HepG2 (cell line): ENCODE results near the gene GAS6. TPM values are rescaled to one million over a fixed set of nuclear protein-coding genes. Genes with fewer than 3 reads are reported as not detected.

Source experiments
- ATAC-seq: fragments of 200-7000 bp; cut with Tn5 transposase; 3 replicates; pipeline ENCODE4 v1.9.1; 2020; ENCODE audit warnings: mild to moderate bottlenecking, moderate library complexity
- BruUV-seq: library from RNA; stranded (reverse); fragments of 400-500 nt; replicated peaks from 2 replicates; lab custom pipeline; 2021; lab: Mats Ljungman, UMichigan
- CTCF ChIA-PET: fragments of 300-600 bp; formaldehyde crosslinking; extraction: SDS; loops from one replicate; lab custom pipeline; 2021; ENCODE audit warnings: low total read pairs, inconsistent platforms, low intra/inter-chr PET ratio; lab: Yijun Ruan, JAX
- POLR2A ChIA-PET: fragments of 350-600 bp; sonication (Branson Sonifier 250); formaldehyde crosslinking; loops from one replicate; lab custom pipeline; 2020; ENCODE audit warnings: antibody characterized with exemption, inconsistent platforms; lab: Yijun Ruan, JAX
- DNase-seq: peaks from one replicate; pipeline ENCODE4 v3.0.0-alpha.2; 2015; ENCODE audit warnings: low spot score
- FAIRE-seq: peaks from 3 replicates; lab custom pipeline; 2011; peaks lifted over from hg19 to GRCh38; lab: Jason Lieb, UNC
- H2AFZ ChIP-seq: one replicate; pipeline ENCODE4 v1.6.1; 2011; ENCODE audit warnings: low read length, inconsistent platforms
- H3K27ac ChIP-seq: fragments of 300-600 bp; 3 replicates; pipeline ENCODE4 v1.8.0; 2011; ENCODE audit warnings: mixed run types, mild to moderate bottlenecking, mixed read lengths, low read length, inconsistent platforms; ENCODE audit not compliant: insufficient read depth; ENCODE audit errors: extremely low read length
- H3K27me3 ChIP-seq, 2 experiments: fragments of 200-600 bp in 1 of 2; 2 replicates in 1 of 2; 3 replicates in 1 of 2; pipeline versions ENCODE4 v1.6.0 to v1.8.0; 2011; ENCODE audit warnings: low read length in 2 of 2, mild to moderate bottlenecking in 2 of 2, moderate library complexity in 2 of 2, inconsistent platforms in 1 of 2; ENCODE audit not compliant: insufficient read depth in 2 of 2, control insufficient read depth in 1 of 2
- H3K36me3 ChIP-seq, 2 experiments: fragments of 200-600 bp in 1 of 2; replicated peaks in 1 of 2; 2 replicates in 1 of 2; 3 replicates in 1 of 2; pipeline versions ENCODE4 v1.5.1 to v1.8.0; 2011; ENCODE audit warnings: low read length in 2 of 2, inconsistent platforms in 1 of 2; ENCODE audit not compliant: insufficient read depth in 2 of 2, control insufficient read depth in 1 of 2
- H3K4me1 ChIP-seq: 2 replicates; pipeline ENCODE4 v1.5.1; 2012; ENCODE audit warnings: low read length, inconsistent platforms; ENCODE audit not compliant: insufficient read depth
- H3K4me2 ChIP-seq: 2 replicates; pipeline ENCODE4 v1.6.0; 2011; ENCODE audit warnings: low read depth, low read length, inconsistent platforms
- H3K4me3 ChIP-seq, 3 experiments: fragments of 200-600 bp in 1 of 3; sonication (generic), shearing (Covaris generic) in 1 of 3; replicated peaks in 1 of 3; 2 replicates each; pipeline ENCODE4 v1.5.1; 2011 to 2016; ENCODE audit warnings: low read length in 3 of 3, inconsistent platforms in 2 of 3, low read depth in 2 of 3, mild to moderate bottlenecking in 2 of 3, control low read depth in 1 of 3, mixed read lengths in 1 of 3; ENCODE audit not compliant: insufficient read depth in 1 of 3
- H3K79me2 ChIP-seq: one replicate; pipeline ENCODE4 v1.6.1; 2011; ENCODE audit warnings: low read length, inconsistent platforms; ENCODE audit not compliant: insufficient read depth
- H3K9ac ChIP-seq: 2 replicates; pipeline ENCODE4 v1.6.0; 2011; ENCODE audit warnings: mild to moderate bottlenecking, low read depth, low read length, inconsistent platforms; ENCODE audit not compliant: insufficient read depth
- H3K9me3 ChIP-seq: 2 replicates; pipeline ENCODE4 v1.5.1; 2012; ENCODE audit warnings: mild to moderate bottlenecking, low read length
- H4K20me1 ChIP-seq: 2 replicates; pipeline ENCODE4 v1.6.0; 2011; ENCODE audit warnings: inconsistent platforms, mild to moderate bottlenecking, low read length, moderate library complexity; ENCODE audit not compliant: insufficient read depth
- BRF2 ChIP-seq: sonication (generic); formaldehyde crosslinking; IDR thresholded peaks from 2 replicates; pipeline ENCODE4 v1.8.1; 2022; ENCODE audit warnings: mild to moderate bottlenecking, missing genetic modification reagents
- CHCHD3 ChIP-seq: sonication (generic); formaldehyde crosslinking; IDR thresholded peaks from 2 replicates; pipeline ENCODE4 v1.8.0; 2022; ENCODE audit warnings: mild to moderate bottlenecking, missing genetic modification reagents, moderate library complexity
- GMEB2 ChIP-seq: IDR thresholded peaks from 2 replicates; pipeline ENCODE4 v1.6.1; 2016; ENCODE audit warnings: missing biosample characterization, missing genetic modification reagents, low read depth
- MXI1 ChIP-seq: IDR thresholded peaks from 3 replicates; pipeline ENCODE4 v1.6.1; 2012; ENCODE audit warnings: low read depth, low read length, inconsistent platforms, borderline replicate concordance
- PAX8 ChIP-seq: sonication (generic); formaldehyde crosslinking; IDR thresholded peaks from 2 replicates; pipeline ENCODE4 v1.8.0; 2022; ENCODE audit warnings: mild to moderate bottlenecking, missing genetic modification reagents, borderline replicate concordance
- RELA ChIP-seq: sonication (generic); formaldehyde crosslinking; IDR thresholded peaks from 2 replicates; pipeline ENCODE4 v1.4.0; 2020; ENCODE audit warnings: missing genetic modification reagents
- RFX1 ChIP-seq: fragments of 450-650 bp; IDR thresholded peaks from 2 replicates; pipeline ENCODE4 v1.6.1; 2017
- SYNCRIP ChIP-seq: fragments of 200-400 bp; formaldehyde crosslinking; IDR thresholded peaks from 2 replicates; pipeline ENCODE4 v1.6.1; 2018; ENCODE audit warnings: mild to moderate bottlenecking, low read depth, low read length; ENCODE audit not compliant: insufficient read depth
- XBP1 ChIP-seq: sonication (generic); formaldehyde crosslinking; IDR thresholded peaks from 2 replicates; pipeline ENCODE4 v1.5.0; 2020; ENCODE audit warnings: missing genetic modification reagents
- ZFP62 ChIP-seq: sonication (generic); formaldehyde crosslinking; IDR thresholded peaks from 2 replicates; pipeline ENCODE4 v1.4.0; 2020; ENCODE audit warnings: missing genetic modification reagents
- ZNF280B ChIP-seq: sonication (generic); formaldehyde crosslinking; IDR thresholded peaks from 2 replicates; pipeline ENCODE4 v1.5.0; 2020; ENCODE audit warnings: missing genetic modification reagents, mild to moderate bottlenecking, borderline replicate concordance
- WGBS: methylation state at CpG from one replicate; pipeline ENCODE4 v1.1.6; 2017; ENCODE audit warnings: low lambda C conversion rate; 5-methylcytosine and 5-hydroxymethylcytosine counted together
- in situ Hi-C: cut with HindIII; loops from 2 replicates; pipeline ENCODE4 v1.10.0; 2017; ENCODE audit warnings: low pct_unique_long_range_greater_than_20kb; ENCODE audit not compliant: extremely low pct_ligation_motif_present
- intact Hi-C: fragments of 100-400 bp; cut with micrococcal nuclease; formaldehyde crosslinking; loops from one replicate; pipeline ENCODE4 v1.10.0; 2022; ENCODE audit not compliant: unreplicated experiment
- polyA plus RNA-seq, 8 experiments: library from polyadenylated mRNA; depleted of rRNA in 3 of 8; stranded (reverse) in 7 of 8; unstranded in 1 of 8; fragments of >200 nt; fragmentation: Illumina TruSeq in 4 of 8; extraction: Trizol in 4 of 8; gene quantifications; 2 replicates each; pipeline versions ENCODE4 v1.2.1 to v1.2.3, GENCODE V29; 2011 to 2016; ENCODE audit warnings: low read depth in 4 of 8, missing spikeins in 1 of 8, mixed read lengths in 1 of 8; ENCODE audit not compliant: insufficient read depth in 1 of 8
- total RNA-seq, 5 experiments: library from RNA; depleted of rRNA; stranded (reverse); fragments of >200 nt; fragmentation: Illumina TruSeq; extraction: Trizol; gene quantifications; 2 replicates each; pipeline ENCODE4 v1.2.3, GENCODE V29; 2016; ENCODE audit warnings: low read depth in 1 of 5
- TF ChIP-seq, protein P1 (sequence below): sonication (generic); formaldehyde crosslinking; IDR thresholded peaks from 2 replicates; pipeline ENCODE4 v1.8.0; 2022; ENCODE audit warnings: missing genetic modification reagents, mild to moderate bottlenecking, borderline replicate concordance
- TF ChIP-seq, protein P2 (sequence below): sonication (generic); formaldehyde crosslinking; IDR thresholded peaks from 2 replicates; pipeline ENCODE4 v1.4.0; 2020; ENCODE audit warnings: missing genetic modification reagents
- TF ChIP-seq, protein P3 (sequence below): sonication (generic); formaldehyde crosslinking; IDR thresholded peaks from 2 replicates; pipeline ENCODE4 v1.5.1; 2020; ENCODE audit warnings: mild to moderate bottlenecking, missing genetic modification reagents

Gene GAS6
- total and polyA plus RNA-seq, 2 of the 13 experiments (the other 11 are each of a cell fraction or from before 2014, with no cell fraction given) = 0.09 to 0.24 TPM

DNA sequence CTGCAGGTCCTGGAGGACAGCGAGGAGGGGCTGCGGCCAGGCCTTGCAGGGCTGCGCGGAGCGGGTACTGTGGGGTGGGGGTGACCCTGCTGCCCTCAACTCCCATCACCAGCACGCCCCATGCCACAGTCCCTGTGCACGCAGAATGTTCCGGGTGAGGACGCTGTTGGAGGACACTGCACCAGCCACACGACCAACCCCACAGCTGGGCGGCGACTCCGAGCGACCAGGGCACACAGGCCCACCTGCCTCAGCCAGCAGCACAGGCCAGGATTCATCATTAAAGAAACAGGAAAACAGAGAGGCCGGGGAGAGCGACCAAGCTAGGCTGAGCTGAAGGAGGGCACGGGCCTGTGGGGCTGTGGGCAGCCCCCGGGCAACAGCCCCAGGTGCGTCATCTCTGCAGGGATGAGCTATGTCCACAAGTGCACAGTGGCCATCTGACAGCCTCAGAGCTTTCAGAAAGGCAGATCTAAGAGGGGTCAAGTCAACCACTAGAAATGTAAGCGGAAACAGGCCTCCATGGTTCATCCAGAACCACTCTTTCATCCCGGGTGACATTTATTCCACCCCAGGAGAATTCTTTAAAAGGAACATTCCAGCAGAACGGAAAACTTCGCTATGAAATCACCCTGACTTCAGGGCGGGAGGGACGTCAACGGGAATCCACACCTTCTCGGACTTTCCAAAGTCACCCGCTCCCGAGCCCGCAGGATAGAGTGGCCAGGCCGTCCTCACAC lies 1.5 kb downstream of the GAS6 start:
- Histone ChIP-seq H3K27me3 (peaks cover 4 to 15% of the 10 kb centered on the region in 2 experiments; a peak in 4 of 5 replicates), H3K79me2 (no peaks in the 10 kb centered on the region), H3K4me3 (no peak overlapping the region), H2AFZ (no peak overlapping the region), H3K27ac (no peak overlapping the region), H4K20me1 (no peaks in the 10 kb centered on the region), H3K9me3 (no peaks in the 10 kb centered on the region), H3K36me3 (no peaks in the 10 kb centered on the region), H3K4me1 (peaks cover 36% of the 10 kb centered on the region), H3K9ac (no peak overlapping the region), H3K4me2 (no peak overlapping the region)
- intact Hi-C loops (no loop called here), in situ Hi-C loops (no loop called here)
- CTCF ChIA-PET = no interaction called here
- FAIRE-seq (no peak), ATAC-seq (no peak), DNase-seq (no peak)
- BruUV-seq = no TSS peak
- 86% methylated on average over 19 of the region's 31 CpGs for WGBS
- POLR2A ChIA-PET = no interaction called here
- TF ChIP-seq, protein P1, sequence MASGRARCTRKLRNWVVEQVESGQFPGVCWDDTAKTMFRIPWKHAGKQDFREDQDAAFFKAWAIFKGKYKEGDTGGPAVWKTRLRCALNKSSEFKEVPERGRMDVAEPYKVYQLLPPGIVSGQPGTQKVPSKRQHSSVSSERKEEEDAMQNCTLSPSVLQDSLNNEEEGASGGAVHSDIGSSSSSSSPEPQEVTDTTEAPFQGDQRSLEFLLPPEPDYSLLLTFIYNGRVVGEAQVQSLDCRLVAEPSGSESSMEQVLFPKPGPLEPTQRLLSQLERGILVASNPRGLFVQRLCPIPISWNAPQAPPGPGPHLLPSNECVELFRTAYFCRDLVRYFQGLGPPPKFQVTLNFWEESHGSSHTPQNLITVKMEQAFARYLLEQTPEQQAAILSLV (CRISPR knock-in tag) = no peak
- TF ChIP-seq ZFP62 (CRISPR knock-in tag) (no peak), GMEB2 (no peak), PAX8 (CRISPR knock-in tag) (no peak), ZNF280B (no peak), RFX1 (no peak), MXI1 (no peak), RELA (no peak), BRF2 (CRISPR knock-in tag) (no peak), XBP1 (CRISPR knock-in tag) (no peak), SYNCRIP (no peak), CHCHD3 (CRISPR knock-in tag) (no peak)
- TF ChIP-seq, protein P2, sequence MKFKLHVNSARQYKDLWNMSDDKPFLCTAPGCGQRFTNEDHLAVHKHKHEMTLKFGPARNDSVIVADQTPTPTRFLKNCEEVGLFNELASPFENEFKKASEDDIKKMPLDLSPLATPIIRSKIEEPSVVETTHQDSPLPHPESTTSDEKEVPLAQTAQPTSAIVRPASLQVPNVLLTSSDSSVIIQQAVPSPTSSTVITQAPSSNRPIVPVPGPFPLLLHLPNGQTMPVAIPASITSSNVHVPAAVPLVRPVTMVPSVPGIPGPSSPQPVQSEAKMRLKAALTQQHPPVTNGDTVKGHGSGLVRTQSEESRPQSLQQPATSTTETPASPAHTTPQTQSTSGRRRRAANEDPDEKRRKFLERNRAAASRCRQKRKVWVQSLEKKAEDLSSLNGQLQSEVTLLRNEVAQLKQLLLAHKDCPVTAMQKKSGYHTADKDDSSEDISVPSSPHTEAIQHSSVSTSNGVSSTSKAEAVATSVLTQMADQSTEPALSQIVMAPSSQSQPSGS (CRISPR knock-in tag) = no peak
- TF ChIP-seq, protein P3, sequence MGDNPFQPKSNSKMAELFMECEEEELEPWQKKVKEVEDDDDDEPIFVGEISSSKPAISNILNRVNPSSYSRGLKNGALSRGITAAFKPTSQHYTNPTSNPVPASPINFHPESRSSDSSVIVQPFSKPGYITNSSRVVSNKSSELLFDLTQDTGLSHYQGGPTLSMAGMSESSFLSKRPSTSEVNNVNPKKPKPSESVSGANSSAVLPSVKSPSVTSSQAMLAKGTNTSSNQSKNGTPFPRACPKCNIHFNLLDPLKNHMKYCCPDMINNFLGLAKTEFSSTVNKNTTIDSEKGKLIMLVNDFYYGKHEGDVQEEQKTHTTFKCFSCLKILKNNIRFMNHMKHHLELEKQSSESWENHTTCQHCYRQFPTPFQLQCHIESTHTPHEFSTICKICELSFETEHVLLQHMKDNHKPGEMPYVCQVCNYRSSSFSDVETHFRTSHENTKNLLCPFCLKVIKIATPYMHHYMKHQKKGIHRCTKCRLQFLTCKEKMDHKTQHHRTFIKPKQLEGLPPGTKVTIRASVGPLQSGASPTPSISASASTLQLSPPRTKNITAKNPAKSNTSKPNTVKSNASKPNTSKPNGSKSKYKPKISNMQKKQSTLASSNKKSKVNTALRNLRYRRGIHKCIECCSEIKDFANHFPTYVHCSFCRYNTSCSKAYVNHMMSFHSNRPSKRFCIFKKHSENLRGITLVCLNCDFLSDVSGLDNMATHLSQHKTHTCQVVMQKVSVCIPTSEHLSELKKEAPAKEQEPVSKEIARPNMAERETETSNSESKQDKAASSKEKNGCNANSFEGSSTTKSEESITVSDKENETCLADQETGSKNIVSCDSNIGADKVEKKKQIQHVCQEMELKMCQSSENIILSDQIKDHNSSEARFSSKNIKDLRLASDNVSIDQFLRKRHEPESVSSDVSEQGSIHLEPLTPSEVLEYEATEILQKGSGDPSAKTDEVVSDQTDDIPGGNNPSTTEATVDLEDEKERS = no peak
